HG03558 (cell line): ENCODE measurements around the gene CYB5R3.
"Not testable (repeated sequence)": the region's sequence is repeated elsewhere in the genome, so short reads cannot be mapped to it uniquely, and the experiment has no call there.

ENCODE experiments used
- ATAC-seq: cut with Tn5 transposase; IDR thresholded peaks from one replicate; pipeline ENCODE4 v1.9.1; 2021; ENCODE audit warnings: moderate number of reproducible peaks; ENCODE audit not compliant: unreplicated experiment; ENCODE audit errors: extremely low read depth

Gene CYB5R3

DNA sequence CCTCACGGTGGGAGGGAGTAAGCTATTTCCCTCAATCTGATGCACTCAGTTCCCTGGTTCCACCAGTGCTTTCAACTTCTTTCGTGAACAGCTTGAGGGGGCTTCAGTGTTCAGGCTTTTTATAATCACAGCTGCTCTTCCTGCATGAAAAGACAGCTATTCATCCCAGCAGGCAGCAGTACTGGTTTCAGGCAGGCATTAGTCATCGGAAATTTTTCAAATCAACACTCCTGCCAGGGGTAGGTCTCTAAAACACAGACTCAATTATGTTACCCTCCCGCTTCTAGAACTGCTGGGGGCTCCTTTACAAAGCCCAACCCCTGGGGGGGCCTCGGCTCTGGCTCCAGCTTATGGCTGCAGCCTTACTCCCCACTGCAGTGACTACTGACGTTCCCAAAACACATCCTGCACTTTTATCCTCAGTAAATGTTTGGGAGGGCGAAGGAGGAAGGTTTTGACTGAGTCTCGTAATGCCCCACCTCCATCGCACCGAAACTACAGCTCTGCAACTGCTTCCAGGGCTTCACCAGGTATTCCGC is 40.3 kb downstream of the CYB5R3 start:
- ATAC-seq, result no peak

GRCh38 chr22:42608136-42608822 is 40.9 kb downstream of the CYB5R3 start:
- no peak for ATAC-seq

- not testable (repeated sequence) for ATAC-seq
These were observed 41.6 kb downstream of the CYB5R3 start for GRCh38 chr22:42607641-42608040.

GRCh38 chr22:42604403-42604802 is 44.8 kb downstream of the CYB5R3 start:
- ATAC-seq, result no peak

GRCh38 chr22:42603427-42603826 is 45.8 kb downstream of the CYB5R3 start:
- ATAC-seq, result no peak

- no peak for ATAC-seq
These were observed 46.7 kb downstream of the CYB5R3 start for GRCh38 chr22:42602470-42602869.

- no peak for ATAC-seq
These were observed 47.2 kb downstream of the CYB5R3 start for GRCh38 chr22:42601879-42602465.

DNA sequence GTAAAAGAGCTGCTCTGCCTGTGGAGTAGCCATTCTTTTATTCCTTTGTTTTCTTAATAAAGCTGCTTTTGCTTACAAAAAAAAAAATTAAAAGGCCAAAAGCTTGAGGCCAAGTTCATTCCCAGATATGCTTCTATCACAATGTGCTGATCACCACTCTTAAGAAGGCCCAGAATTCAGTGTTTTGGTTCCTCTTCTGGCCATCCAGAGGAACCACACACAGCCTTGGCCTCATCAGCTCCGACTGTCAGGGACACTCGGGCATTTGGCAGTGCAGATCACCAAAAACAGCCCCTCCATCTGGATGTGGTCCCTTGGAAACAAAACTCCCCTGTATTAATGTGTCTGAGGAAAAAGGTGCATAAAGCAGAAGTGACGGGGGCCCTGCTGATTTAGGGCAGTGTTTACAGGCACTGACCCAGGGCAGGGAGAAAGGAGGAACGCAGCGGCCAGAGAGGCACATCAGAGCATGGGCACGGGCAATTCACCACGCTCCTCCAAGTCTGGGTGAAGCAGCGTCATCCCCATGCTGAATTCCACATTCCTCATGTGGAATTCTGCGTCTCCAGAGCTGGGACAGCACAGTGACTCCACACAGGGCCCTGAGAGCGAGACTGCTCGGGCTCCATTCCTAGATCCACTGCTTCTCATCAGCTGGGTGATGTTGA is 52.2 kb downstream of the CYB5R3 start:
- no peak for ATAC-seq

DNA sequence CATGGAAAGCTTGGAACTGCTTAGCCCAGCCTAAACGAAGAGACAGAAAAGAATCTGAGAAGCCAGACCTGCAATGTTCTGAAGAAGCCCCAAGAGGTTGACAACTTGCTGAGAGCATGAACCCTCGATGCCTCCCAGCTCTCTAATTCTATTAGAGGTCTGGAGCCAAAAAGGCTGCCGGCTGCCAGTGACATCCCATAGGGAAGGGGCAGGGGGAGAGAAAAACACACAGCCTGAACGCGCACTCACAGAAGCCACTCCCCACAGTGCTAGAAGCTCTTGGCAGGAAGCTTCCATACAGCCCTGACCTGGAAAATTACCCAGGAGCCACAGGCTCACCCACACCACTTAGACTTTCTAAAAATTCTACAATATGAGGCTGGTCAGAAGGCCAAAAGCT is 52.9 kb downstream of the CYB5R3 start:
- no peak for ATAC-seq

DNA sequence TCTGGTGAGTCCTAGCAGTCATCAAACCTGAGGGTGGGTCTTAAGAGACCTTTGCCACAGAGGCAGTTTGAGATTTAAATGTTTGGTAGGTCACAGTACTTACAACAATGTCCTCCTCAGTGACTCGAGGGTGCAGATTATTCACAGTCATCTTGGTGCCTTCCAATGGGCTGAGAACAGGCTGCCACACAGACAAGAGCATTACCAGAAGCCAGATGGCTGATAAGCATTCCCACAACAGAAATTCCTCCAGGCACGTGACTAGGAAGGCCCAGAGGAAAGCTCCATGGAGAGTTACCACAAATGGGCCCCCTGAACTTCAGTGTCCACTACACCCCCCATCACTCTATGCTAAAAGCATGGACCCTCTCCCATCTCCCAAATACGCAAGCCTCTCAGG is 53.8 kb downstream of the CYB5R3 start:
- no peak for ATAC-seq

DNA sequence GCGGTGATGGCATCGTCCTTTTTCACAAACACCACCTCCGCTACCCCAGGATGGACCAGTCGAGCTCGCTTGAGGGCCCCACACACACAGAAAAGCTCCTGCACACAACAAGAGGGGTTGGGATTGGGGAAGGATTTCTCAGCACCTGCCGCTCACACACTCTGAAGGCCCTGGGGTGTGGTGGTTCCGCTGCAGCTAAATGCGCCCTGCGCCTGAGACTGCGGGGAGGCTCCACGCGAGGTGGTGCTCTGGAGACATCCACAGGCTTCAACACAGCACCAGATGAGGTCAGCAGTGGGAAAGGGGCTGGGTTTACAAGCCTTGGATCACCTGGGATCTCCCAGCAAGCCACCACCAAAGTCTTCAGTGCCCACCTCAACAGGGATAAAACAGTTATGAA is 57.2 kb downstream of the CYB5R3 start:
- no peak for ATAC-seq

- ATAC-seq, result no peak
These were observed 61.5 kb downstream of the CYB5R3 start for GRCh38 chr22:42587588-42588175.

DNA sequence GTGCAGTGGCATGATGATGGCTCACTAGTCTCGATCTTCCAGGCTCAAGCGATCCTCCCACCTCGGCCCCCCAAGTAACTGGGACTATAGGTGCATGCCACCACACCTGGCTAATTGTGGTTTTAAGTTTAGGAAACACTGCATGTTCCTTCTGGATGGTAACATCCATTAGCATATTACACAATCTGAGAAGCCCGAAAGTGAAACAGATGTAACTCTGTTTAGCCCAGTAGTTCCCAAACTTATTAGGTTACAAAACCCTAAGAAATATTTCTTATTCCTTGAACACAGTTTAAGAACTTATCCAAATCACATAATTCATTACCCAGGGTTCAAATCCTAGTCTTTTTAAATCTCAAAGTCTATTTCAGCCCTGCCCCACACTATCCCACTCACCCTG is 62.8 kb downstream of the CYB5R3 start:
- ATAC-seq, result no peak

DNA sequence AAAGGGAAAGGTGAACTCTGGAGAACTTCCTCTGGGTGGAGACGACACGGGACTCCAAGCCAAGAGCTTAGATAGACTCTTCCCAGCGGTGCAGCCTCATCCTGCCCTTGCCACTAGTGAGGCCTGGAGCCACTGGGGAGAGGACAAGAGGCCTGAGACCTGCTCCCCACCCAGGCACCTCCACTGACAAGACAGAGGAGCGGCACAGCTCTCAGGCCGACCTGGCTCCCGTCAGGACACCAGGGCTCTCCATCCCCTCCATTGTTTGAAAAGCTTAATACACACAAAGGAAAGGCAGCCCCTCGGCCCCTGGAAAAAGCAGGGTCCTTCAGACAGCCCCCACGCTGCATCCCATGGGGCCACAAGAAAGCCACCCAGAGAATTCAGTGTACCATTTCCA is 64.1 kb downstream of the CYB5R3 start:
- ATAC-seq, result no peak

- ATAC-seq, result no peak
These were observed 64.7 kb downstream of the CYB5R3 start for GRCh38 chr22:42584364-42584940.

- ATAC-seq, result no peak
These were observed 66.2 kb downstream of the CYB5R3 start for GRCh38 chr22:42582987-42583386.

DNA sequence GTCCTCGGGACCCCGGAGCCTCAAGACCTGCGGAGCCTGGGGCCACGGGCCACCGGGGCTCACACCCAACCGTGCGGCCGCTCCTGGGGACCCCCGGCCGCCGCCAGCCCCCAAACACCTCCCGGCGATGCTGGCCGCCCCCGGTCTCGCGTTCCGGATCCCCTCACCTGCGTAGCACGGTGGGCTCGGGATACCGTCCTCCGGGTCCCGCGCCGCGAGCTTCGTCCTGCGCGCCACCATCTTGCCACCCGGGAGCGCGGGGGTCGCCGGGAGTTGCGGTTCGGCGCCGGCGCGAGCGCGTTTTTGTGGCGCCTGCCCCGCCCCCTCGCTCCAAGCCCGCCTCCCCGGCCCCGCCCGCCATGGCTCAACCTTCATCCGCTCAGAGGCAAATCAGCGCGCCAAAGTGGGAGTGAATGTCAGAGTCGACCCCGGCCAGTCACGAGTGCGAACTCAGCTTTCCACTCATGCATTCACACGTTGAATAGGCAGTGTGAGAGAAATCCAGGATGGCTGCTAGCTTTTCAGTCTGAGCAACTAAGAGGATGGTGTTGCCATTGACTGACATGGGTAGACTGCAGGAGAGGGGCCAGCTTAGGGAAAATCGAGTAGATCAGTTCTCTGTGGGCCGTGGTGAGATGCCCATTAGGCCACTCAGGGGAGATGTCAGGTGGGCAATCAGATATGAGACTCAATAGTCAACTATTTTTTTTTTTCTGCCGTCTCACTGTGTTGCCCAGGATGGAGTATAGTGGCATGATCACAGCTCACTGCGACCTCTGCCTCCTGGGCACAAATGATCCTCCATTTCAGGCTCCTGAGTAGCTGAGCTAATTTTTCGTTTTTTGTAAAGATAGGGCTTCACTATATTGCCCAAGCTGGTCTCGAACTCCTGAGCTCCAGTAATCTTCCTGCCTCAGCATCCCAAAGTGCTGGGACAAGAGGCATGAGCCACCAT is 67.2 kb downstream of the CYB5R3 start:
- ATAC-seq, result no peak

DNA sequence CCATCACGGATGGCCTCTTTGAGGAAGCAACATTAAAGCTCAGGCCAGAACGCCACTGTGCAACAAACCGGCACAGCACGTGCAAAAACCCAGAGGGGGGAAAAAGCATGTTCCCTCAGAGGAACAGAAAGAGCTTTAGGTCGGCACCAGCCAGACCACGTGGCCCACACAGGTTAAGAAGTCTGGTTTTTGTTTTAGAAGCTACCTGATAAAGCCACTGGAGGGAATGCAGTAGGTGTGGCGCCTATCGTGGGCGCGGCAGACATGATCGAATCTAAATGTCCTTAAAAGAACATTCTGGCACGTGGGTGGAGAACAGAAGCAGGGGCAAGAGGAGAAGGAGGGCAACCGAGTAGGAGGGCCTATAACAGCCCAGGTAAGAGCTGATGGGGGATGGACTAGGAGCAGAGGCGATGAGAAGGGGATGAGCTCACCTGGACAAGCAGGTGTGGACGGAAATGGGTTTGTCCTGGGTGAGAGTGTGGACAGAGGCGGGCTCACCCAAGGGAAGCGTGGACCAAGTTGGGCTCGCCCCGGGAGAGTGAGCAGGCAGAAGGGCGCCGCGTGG is 67.9 kb downstream of the CYB5R3 start:
- ATAC-seq, result not testable (repeated sequence)

GRCh38 chr22:42580040-42580439 is 69.2 kb downstream of the CYB5R3 start:
- ATAC-seq, result not testable (repeated sequence)
